ENCODE results near the gene TGM2.
"Not testable (repeated sequence)": the region's sequence is repeated elsewhere in the genome, so short reads cannot be mapped to it uniquely, and the experiment has no call there.

TGM2 gene

DNA sequence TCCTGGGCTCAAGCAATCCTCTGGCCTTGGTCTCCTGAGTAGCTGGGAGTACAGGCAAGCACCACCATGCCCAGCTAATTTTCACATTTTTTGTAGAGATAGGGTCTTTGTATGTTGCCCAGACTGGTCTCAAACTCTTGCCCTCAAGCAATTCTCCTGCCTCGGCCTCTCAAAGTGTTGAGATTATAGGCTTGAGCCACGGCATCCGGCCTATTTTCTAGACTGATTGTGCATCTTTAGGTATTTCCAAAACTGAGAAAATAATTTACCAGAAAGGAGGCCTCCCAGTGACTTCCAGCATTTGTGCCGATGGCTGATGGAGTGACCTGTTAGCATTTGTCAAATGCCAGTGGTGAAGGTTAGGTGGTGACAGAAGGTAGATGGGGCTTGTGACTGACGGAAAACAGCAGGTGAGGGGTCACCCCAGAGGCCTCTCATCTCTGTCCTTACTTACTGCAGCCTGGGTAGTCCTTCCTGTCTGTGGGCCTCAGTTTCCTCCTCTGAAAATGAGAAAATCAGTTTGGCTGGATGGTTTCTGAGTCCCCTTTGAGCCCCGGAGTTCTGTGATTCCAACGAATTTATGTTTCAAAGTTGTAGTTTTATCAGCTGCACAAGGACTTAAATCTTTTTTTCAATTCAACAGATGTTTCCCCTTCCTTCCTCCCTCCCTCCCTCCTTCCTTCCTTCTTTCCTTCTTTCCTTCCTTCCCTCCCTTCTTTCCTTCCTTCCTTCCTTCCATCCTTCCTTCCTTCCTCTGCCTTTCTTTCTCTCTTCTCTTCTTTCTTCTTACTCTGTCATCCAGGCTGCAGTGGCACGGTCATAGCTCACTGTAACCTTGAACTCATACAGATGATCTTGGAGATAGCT is 53.5 kb downstream of the TGM2 start:
- no peak for DNase-seq

DNA sequence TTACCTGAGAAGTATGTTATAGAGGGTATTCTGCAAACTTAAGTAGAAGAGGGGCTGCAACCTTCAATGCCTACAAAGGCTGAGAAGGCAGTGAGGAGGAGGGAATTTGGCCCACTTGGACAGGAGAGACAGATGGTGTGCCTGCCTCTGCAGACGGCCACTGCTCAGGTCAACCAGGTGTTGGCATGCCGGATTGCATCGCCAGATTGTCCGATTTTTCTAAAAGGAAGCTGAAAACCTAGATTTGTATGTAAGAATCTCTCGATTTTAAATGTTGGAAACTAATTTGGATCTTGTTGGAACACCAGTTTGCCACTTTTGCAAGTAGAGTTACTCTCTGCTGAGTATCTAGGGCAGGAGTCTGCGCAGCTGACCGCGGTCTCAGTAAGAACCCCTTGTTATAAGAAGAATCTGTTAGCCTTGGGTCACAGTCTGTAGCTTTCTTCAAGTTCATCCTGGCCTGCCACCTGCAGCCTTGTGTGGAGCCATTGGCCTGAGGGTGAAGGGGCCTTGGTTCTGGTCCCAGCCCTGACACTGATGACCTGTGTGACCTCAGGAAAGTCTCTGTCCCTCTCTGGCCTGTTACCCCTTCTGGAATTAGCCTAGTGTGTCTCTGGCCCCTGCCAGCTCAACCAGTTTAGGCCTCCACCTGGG is 54.4 kb downstream of the TGM2 start:
- no peak for DNase-seq

DNA sequence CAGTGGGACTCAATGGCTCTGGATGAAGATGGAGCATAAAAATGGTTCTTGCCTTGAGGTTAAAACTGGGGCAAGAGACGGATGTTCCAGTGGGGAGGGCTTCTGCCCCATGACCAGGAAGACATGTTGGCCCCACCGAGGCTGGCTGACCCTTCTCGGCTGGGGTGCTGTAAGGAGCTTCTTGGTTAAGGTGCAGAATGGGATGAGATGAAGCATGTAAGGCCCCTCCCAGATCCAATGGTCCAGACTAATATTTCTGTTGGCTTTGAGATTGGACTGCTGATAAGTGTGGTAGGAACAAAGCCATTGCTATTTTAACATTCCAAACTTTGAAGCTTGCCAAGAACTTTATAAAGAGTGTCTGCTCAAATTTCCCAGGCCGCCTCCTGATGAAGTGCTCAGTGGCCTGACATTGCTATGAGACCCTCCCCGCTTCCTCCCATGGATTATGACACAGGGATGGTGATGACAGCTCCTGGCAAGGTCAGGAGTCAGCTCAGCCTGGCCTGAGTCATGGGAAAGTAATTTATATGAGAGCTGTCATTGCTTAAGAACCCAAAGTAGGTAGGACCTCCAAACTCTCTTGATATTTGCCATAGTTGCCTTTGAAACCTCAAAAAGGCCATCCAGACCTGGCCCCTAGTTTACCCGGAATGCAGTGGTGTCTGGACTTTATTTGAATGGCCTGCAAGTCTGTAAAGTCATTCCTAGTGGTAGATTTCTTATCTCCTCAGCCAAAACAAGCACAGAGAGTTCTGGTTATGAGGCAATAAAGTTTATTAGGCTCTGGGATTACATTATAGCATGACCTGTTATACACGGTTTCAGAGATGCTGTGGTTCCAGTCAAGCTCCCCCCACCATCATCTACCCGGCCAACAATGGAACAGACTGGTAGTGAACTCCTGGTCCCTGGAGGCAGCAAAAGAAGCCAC is 55.2 kb downstream of the TGM2 start:
- DNase-seq = no peak

DNA sequence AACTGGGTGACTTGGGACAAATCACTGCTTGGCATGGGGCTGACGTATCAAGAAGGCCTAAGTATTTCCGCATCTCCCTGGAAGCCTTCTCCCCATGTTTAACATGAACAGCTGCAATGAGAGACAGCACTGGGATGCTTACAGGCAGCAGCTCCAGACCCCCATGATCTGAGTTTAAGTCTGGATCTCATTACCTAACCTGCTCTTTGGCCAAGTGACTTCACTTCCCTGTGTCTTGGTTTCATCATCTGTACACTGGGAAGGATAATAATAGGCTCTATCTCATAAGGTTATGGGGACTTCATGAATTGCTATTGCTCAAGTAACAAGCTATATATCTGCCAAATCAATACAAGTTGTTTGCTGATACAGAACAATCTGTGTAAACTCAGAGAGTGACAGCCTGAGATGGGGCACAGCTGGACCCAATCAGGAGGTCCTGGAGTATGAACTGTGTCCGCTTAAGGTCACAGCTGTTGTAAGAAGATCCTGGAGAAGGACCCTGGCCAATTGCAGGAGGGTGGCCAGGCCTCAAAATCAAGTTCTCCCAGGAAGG is 56.0 kb downstream of the TGM2 start:
- DNase-seq = no peak

DNA sequence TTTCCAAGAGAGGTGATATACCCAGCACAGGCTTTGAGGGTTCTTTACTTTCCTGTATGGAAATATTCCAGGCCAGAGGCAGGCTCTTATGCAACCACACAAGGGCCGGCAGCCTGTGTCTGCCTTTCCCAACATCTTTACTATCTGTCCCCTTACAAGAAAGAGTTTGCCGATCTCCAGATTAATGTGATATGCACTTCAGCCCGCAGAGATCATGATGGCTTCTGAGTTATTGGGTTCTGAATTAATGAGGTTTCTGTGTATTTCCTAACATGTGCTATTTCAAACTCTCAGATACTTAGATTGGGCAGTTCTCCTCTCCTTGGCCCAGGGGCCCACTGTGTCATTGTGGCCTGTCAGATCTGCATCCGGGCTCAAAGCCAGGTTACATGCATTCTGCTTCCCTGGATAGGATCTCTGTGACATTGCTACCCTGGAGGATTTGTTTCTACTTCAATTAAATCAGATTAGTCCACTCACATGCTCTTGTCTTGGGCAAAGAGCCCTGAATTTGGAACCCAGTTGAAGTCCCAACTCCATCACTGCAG is 56.6 kb downstream of the TGM2 start:
- no peak for DNase-seq

DNA sequence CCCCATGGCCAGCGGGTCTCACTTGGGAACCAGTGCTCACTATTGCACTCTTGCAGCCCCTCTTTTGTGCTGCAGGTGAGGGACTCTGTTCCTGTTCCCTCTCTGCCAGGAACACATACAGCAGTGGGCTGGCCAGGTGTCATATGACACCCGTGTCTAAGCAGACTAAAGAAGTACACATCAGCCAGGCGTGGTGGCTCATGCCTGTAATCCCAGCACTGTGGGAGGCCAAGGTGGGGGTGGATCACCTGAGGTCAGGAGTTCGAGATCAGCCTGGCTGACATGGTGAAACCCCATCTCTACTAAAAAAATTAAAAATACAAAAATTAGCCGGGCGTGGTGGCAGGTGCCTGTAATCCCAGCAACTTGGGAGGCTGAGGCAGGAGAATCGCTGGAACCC is 57.2 kb downstream of the TGM2 start:
- not testable (repeated sequence) for DNase-seq

DNA sequence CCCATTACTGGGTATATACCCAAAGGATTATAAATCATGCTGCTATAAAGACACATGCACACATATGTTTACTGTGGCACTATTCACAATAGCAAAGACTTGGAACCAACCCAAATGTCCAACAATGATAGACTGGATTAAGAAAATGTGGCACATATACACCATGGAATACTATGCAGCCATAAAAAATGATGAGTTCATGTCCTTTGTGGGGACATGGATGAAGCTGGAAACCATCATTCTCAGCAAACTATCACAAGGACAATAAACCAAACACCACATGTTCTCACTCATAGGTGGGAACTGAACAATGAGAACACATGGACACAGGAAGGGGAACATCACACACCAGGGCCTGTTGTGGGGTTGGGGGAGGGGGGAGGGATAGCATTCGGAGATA is 57.7 kb downstream of the TGM2 start:
- DNase-seq = not testable (repeated sequence)

DNA sequence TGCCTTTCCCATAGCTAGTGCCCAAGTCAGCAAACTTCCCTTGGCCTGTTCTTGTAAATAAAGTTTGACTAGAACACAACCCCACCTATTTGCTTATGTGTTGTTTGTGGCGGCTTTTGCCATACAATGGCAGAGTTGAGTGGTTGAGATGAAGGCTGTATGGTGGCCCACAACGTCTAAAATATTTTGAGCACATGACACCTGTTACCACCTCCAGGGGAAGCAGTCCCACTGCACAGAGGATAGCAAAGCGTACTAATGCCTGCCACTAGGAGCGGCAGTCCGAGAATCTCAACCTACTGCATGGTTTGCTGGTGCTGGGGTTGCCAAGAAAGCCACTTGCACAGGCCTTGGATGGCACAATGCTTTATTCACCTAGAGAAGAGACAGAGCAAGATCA is 58.6 kb downstream of the TGM2 start:
- no peak for DNase-seq

DNA sequence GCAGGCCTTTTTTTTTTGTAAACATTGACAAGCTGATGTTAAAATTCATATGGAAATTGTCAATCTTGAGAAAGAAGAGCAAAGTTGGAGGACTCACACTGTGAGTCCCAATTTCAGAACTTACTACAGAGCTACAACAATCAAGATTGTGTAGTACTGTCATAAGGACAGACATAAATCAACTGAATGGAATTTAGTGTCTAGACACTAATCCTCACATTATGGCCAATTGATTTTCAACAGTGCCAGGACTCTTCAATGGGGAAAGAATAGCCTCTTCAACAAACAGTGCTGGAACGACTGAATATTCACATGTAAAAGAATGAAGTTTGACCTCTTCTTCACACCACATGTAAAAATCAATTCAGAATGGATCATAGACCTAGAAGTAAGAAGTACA is 60.8 kb downstream of the TGM2 start:
- no peak for DNase-seq

DNA sequence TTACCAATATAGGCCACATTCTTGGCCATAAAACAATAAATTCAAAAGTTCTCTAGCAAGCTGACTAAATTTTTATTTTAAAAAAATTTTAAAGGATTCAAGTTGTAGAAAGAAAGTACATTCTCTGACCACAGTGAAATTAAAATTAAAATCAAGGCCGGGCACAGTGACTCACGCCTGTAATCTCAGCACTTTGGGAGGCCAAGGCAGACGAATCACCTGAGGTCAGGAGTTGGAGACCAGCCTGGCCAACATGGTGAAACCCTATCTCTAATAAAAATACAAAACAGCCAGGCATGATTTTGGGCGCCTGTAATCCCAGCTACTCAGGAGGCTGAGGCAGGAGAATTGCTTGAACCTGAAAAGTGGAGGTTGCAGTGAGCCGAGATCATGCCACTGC is 62.9 kb downstream of the TGM2 start:
- not testable (repeated sequence) for DNase-seq

DNA sequence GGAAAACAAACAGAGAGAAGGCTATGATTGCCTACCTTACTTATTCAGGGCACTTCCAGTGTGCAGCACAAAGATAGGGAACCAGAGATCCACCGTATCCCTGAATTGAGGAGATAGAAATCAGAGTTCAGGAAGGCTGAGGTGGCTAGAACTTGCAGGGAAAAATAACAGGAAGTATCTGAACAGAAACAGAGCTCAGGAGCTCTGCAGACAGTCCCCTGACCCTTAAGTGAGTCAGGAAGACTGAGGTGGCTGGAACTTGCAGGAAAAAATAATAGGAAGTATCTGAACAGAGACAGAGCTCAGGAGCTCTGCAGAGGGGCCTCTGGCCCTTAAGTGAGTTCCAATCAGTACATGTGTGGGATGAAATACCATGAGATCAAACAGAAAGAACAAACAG is 66.1 kb downstream of the TGM2 start:
- no peak for DNase-seq

DNA sequence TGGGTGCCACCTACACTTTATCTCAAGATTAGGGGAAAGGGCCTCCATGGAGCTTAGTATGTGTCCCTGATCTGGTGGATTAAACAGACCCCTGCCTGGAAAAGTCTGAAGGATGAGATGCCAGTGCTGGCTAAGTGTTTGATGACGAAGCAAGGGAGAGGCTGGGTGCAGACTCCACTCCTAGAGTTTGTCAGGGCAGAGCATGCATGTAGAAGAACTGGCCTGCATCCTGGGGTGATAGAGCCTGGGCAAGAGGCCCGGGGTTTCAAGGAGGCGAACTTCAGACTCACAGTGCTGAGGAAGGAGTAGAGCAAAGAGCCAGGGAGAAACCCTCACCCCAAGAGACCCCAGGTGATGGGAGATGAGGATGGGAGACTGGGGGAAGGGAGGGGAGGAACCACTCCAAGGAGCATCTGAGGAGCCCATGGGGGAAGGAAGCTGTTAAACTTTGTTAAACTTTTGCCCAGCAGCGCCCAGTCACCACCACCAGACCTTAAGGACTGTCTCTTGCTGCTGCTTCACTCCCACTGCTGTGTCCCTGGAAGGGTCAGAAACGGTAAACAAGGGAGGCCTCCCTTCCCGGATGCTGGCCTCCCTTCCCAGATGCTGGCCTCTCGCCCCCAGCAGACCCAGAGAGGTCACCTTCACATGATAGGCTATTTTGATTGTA is 69.9 kb downstream of the TGM2 start:
- no peak for DNase-seq

DNA sequence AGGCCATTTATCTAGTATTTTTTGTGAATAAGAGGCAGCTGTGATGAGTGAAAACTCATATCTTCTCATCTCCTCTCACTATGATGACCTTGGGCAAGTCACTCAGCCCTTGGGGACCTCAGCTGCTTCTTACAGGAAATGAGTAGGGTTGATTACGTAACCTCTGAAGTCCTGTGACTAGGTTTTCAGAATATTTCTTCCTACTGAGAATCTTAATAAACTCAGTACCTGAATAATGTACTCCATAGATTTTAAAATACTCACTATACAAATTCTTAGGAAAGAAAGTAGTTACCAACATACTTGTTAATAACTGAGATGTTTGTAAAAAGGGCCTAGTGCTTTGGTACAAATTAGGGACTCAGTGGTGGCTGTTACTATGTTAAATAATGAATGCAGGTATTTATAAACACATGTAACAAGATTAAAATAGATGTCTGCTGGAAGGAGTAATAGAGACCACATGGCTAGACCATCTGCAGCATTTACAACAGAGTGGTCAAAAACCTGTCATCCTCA is 70.6 kb downstream of the TGM2 start:
- DNase-seq = no peak

DNA sequence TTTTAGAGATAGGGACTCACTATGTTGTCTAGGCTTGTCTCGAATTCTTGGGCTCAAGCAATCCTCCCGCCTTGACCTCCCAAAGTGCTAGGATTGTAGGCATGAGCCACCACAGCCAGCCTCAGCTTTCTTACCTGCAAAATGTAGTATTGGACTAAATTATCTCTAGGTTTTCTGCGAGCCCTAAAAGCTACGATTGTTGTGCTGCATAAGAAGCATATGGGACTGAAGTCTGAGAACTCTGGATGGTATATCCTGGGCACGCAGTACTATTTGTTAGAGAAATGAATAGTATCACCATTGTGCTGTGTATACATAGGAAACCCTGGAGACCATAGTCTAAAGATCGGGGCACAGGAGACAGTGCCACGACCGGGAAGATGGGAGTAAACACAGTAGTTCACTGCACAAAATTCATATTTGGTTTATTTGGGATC is 71.4 kb downstream of the TGM2 start:
- DNase-seq = no peak

DNA sequence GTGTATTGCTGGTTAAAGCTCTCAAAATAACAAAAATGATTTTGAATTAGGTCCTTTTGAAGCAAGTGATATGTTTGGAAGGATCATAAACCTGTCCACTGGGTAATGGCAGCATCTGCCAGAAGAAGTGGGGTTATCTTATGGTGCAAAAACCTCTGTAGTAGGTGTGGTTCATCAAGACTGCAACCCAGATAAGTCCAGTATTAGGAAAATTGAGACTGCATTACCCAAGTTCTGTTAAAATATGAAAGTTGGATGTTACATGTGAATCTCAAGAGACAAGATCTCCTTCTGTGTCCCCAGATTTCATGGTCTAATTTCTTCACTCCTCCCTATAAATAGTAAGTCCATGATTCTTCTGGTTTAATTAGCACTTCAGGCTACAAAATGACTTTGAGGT is 72.2 kb downstream of the TGM2 start:
- no peak for DNase-seq

DNA sequence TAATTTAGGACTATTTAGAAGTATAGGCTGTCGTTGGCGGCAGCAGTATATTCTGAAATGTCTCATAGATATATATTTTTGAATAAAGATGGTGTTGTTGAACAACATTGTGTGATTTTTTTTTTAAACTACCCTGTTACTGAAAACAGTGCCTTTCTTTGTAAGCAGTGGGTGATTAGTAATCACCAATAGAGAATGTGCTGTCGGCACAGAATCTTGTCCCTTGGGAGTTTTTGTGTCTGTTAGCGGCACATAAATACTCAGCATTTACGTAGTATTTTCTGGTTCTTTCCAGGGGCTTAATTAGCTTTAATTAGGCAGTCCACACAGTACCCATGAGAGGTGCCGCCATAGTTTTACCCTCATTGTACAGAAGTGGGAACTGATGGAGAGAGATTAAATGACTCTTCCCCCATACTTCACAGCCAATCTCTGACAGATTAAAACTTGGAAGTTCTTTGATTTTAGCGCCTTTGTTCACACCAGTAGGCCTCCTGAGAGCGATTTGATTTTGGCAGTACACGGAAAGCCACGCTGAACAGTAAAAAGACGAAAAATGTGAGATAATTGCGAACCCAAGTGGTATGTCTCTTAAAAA is 72.7 kb downstream of the TGM2 start:
- no peak for DNase-seq

DNA sequence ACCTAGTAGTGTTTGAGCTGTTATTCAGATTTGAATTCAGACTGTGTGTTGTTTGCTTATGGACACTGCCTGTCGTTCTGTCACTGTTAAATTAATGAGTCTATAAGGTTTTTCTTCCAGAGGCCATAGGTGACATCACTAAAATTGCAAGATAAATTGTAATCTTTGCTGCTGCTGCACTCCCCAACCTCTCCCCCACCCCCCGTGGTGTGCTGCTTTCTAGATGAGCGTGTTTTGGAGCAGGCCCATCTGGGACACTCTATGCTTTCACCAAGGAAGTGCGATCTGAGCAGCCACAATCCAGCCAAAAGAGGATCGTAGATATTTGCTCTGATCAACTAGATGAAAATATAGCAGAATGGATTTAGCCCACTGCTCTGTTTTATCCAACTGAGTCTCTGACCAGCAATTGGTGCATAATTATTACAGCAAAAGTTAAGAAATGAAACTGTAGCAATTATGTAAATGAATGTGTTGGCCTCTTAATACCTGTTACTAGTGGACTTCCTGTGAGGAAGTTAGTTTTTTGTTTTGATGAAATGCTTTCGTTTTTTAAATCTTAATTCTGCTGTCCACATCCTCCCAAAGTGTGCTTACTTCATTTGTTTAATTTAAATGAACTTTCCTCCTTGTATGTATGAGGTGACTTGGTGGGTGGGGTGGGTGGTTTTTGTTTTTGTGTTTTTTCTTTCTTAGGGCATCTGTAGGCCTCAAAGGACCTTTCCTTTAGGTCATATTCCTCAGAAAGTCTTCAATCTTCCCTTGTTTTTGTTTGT is 73.4 kb downstream of the TGM2 start:
- no peak for DNase-seq

DNA sequence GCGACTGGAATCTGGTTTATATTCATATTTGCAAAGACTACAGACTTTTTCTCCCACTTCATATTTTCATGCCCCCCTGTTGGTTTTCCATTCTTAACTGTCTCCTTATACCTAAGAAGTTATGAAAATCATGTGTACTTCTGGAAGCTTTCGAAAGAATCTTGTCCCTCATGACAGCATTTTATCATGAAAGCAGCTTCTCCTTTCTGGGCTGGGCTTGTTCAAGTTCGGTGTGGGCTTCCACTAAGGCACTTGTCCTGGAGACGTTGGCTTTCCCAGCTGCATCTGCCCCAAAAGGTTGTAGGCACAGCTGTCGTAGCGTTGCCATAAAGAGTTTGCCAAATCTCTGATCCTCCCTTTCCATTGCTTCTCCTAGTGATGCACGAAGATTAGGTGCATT is 75.0 kb downstream of the TGM2 start:
- DNase-seq = no peak

DNA sequence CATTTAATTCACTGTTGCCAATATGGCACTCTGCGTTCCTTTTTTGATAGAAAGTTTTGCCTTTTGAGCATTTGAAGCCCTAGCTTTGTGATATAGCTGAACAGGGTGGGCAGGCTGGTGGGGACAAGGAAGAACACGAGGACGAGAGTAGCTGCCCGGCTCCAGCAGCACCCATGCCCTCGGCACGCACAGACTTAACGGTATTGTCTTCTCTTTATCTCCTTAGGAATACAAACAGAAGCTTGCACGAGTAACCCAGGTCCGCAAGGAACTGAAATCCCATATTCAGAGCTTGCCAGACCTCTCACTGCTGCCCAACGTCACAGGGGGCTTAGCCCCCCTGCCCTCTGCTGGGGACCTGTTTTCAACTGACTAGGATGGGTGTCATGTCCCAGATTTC is 75.6 kb downstream of the TGM2 start:
- DNase-seq = no peak

DNA sequence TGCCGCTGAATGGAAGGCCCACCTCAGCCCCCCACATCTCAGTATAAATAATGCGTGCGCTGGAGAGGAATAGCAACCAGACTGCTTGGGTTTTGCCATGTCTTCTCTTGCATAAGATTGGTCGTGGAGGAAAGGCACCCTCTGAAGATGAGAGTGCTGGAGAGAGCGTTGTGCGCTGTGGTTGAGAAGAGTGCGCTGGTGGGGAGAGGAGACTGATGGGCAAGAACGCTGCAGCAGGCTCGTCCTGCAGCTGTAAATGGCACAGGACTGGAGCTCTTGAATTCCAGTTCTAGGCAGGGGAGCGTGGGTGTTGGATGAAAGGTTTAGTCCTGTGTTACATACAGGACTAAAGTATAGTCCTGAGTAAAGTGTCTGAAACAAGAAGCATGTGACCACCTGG is 80.0 kb downstream of the TGM2 start:
- no peak for DNase-seq

Measured in activated CD4-positive, CD25-positive, alpha-beta regulatory T cell (primary cell).